Measurements from ENCODE around the gene ATF7. TPM values are rescaled to one million over a fixed set of nuclear protein-coding genes. Genes with fewer than 3 reads are reported as not detected.

The ATF7 gene
- total and polyA plus RNA-seq, 9 of the 15 experiments (the other 6 are each of a cell fraction or from before 2014, with no cell fraction given), result 10.6 to 30.4 (median 20.7) TPM

- no peak for TF ChIP-seq ZBTB26 (CRISPR knock-in tag; IDR thresholded peaks at IDR 0.05)
- peak; percentile 62; the same call in 1 of the 2 replicates for TF ChIP-seq ZNF707 (CRISPR knock-in tag; conservative IDR thresholded peaks at IDR 0.05)
- TF ChIP-seq DPF2 (IDR thresholded peaks at IDR 0.05), result no peak
- TF ChIP-seq EP300 (IDR thresholded peaks at IDR 0.05; ENCODE audit: low read length), result no peak
- TF ChIP-seq ZNF395 (CRISPR knock-in tag; IDR thresholded peaks at IDR 0.05), result peak; percentile 96
- no peak for TF ChIP-seq ZEB2 (IDR thresholded peaks at IDR 0.05)
- no peak for TF ChIP-seq NR0B1 (IDR thresholded peaks at IDR 0.05; ENCODE audit: partially characterized antibody)
- peak; percentile 55; the same call in 1 of the 2 replicates for TF ChIP-seq ZBTB7A (IDR thresholded peaks at IDR 0.05; ENCODE audit: borderline replicate concordance, control insufficient read depth, low read depth, low read length)
- no peak for TF ChIP-seq SREBF2 (CRISPR knock-in tag; IDR thresholded peaks at IDR 0.05)
- 0 out of 2 replicates have a peak, but pooled peaks have one; percentile 58 for TF ChIP-seq TSHZ1 (CRISPR knock-in tag; IDR thresholded peaks at IDR 0.05)
- TF ChIP-seq TFAP4 (CRISPR knock-in tag; IDR thresholded peaks at IDR 0.05; ENCODE audit: borderline replicate concordance), result peak; percentile 98
- TF ChIP-seq KHSRP (IDR thresholded peaks at IDR 0.05), result no peak
- TF ChIP-seq FOXA1 (IDR thresholded peaks at IDR 0.05; ENCODE audit: borderline replicate concordance), result no peak
- TF ChIP-seq ZBTB11 (CRISPR knock-in tag; IDR thresholded peaks at IDR 0.05), result peak in 2 of 3 experiments; percentile 51 to 91; a peak in 3 of 6 replicates
These were observed 125.2 kb downstream of the ATF7 start, which contains the start of gene TARBP2 (continued) for GRCh38 chr12:53500776-53501614.

All from K562 (cell line).